Medulla oblongata (tissue), 1 donor: ENCODE data around the gene ORMDL3.
"Not testable (repeated sequence)": the region's sequence is repeated elsewhere in the genome, so short reads cannot be mapped to it uniquely, and the experiment has no call there.

Experiments
- DNase-seq: peaks from one replicate; pipeline ENCODE4 v3.0.0-alpha.2; 2015; ENCODE audit errors: extremely low spot score

Gene ORMDL3

GRCh38 chr17:39949028-39949427 lies 21.6 kb upstream of the ORMDL3 start:
- DNase-seq, result no peak

- not testable (repeated sequence) for DNase-seq
Measured at GRCh38 chr17:39948489-39948828, 21.1 kb upstream of the ORMDL3 start.

- no peak for DNase-seq
Measured at GRCh38 chr17:39946551-39947330, 19.3 kb upstream of the ORMDL3 start.

- DNase-seq, result no peak
Measured at GRCh38 chr17:39944393-39944711, 17.0 kb upstream of the ORMDL3 start.

GRCh38 chr17:39943702-39944392 lies 16.4 kb upstream of the ORMDL3 start:
- DNase-seq, result no peak

GRCh38 chr17:39939588-39940419 lies 12.4 kb upstream of the ORMDL3 start:
- peak; percentile 33 for DNase-seq

- no peak for DNase-seq
Measured at GRCh38 chr17:39939106-39939505, 11.7 kb upstream of the ORMDL3 start.

GRCh38 chr17:39938140-39938869 lies 10.9 kb upstream of the ORMDL3 start:
- DNase-seq, result no peak

- DNase-seq, result no peak
Measured at GRCh38 chr17:39937447-39937846, 10.0 kb upstream of the ORMDL3 start.

- DNase-seq, result no peak
Measured at GRCh38 chr17:39935909-39936308, 8.5 kb upstream of the ORMDL3 start.

GRCh38 chr17:39934324-39934723 lies 6.9 kb upstream of the ORMDL3 start:
- DNase-seq, result no peak

- DNase-seq, result peak; percentile 25
Measured at GRCh38 chr17:39933912-39934311, 6.5 kb upstream of the ORMDL3 start.

- no peak for DNase-seq
Measured at GRCh38 chr17:39929646-39930407, 2.4 kb upstream of the ORMDL3 start.

- DNase-seq, result no peak
Measured at GRCh38 chr17:39928858-39929645, 1.7 kb upstream of the ORMDL3 start.

- DNase-seq, result peak; percentile 16
Measured at GRCh38 chr17:39927929-39928857, 792 bp upstream of the ORMDL3 start.

GRCh38 chr17:39926588-39927100 lies 757 bp downstream of the ORMDL3 start:
- no peak for DNase-seq

GRCh38 chr17:39926135-39926587 lies 1.2 kb downstream of the ORMDL3 start:
- DNase-seq, result no peak

GRCh38 chr17:39925282-39926134 lies 1.9 kb downstream of the ORMDL3 start:
- DNase-seq, result no peak
